HepG2 (cell line): ENCODE data around the gene OSBPL2. TPM values are rescaled to one million over a fixed set of nuclear protein-coding genes. Genes with fewer than 3 reads are reported as not detected.

Experiments used
- CENPT ChIP-seq: sonication (generic); formaldehyde crosslinking; IDR thresholded peaks from 2 replicates; pipeline ENCODE4 v1.8.0; 2022; ENCODE audit warnings: low read depth, mild to moderate bottlenecking, moderate library complexity, missing genetic modification reagents
- CHCHD3 ChIP-seq: sonication (generic); formaldehyde crosslinking; IDR thresholded peaks from 2 replicates; pipeline ENCODE4 v1.8.0; 2022; ENCODE audit warnings: mild to moderate bottlenecking, missing genetic modification reagents, moderate library complexity
- FOSL1 ChIP-seq: sonication (generic); formaldehyde crosslinking; IDR thresholded peaks from 2 replicates; pipeline ENCODE4 v1.9.0; 2021; ENCODE audit warnings: missing genetic modification reagents, borderline replicate concordance
- GATAD1 ChIP-seq: IDR thresholded peaks from 2 replicates; pipeline ENCODE4 v1.6.1; 2016; ENCODE audit warnings: missing genetic modification reagents, missing compliant biosample characterization
- HMGXB4 ChIP-seq, 2 experiments: sonication (generic) in 1 of 2; formaldehyde crosslinking in 1 of 2; IDR thresholded peaks; 2 replicates each; pipeline versions ENCODE4 v1.4.0 to v1.6.1; 2018 to 2020; ENCODE audit warnings: missing genetic modification reagents in 2 of 2, borderline replicate concordance in 1 of 2, low read depth in 1 of 2, mild to moderate bottlenecking in 1 of 2, missing biosample characterization in 1 of 2
- HNRNPL ChIP-seq: fragments of 200-400 bp; formaldehyde crosslinking; IDR thresholded peaks from 2 replicates; pipeline ENCODE4 v1.6.1; 2017; ENCODE audit warnings: mild to moderate bottlenecking, low read depth, low read length
- IRX3 ChIP-seq: sonication (generic); formaldehyde crosslinking; IDR thresholded peaks from 2 replicates; pipeline ENCODE4 v1.8.1; 2023; ENCODE audit warnings: mild to moderate bottlenecking, low read depth, missing genetic modification reagents, borderline replicate concordance
- JUND ChIP-seq: sonication (generic); formaldehyde crosslinking; IDR thresholded peaks from 2 replicates; pipeline ENCODE4 v1.8.0; 2022; ENCODE audit warnings: mild to moderate bottlenecking, missing genetic modification reagents
- LBX2 ChIP-seq: sonication (generic); formaldehyde crosslinking; IDR thresholded peaks from 2 replicates; pipeline ENCODE4 v1.5.0; 2020; ENCODE audit warnings: missing genetic modification reagents, mild to moderate bottlenecking, borderline replicate concordance
- PHF20 ChIP-seq: sonication (generic); formaldehyde crosslinking; IDR thresholded peaks from 2 replicates; pipeline ENCODE4 v1.5.0; 2020; ENCODE audit warnings: mild to moderate bottlenecking, missing genetic modification reagents
- PREB ChIP-seq: sonication (generic); formaldehyde crosslinking; IDR thresholded peaks from 2 replicates; pipeline ENCODE4 v1.4.0; 2020; ENCODE audit warnings: missing genetic modification reagents
- RNF2 ChIP-seq: fragments of 450-650 bp; conservative IDR thresholded peaks from 2 replicates; pipeline ENCODE4 v1.6.1; 2016; ENCODE audit warnings: low read depth
- RORA ChIP-seq: sonication (generic); formaldehyde crosslinking; IDR thresholded peaks from 2 replicates; pipeline ENCODE4 v1.5.0; 2020; ENCODE audit warnings: mild to moderate bottlenecking, missing genetic modification reagents, moderate library complexity
- SRSF1 ChIP-seq: fragments of 200-400 bp; formaldehyde crosslinking; optimal IDR thresholded peaks from 2 replicates; pipeline ENCODE3; 2017; ENCODE audit warnings: mild to moderate bottlenecking, low read depth, low read length, moderate library complexity
- TCF12 ChIP-seq, 2 experiments: fragments of 450-650 bp in 1 of 2; sonication (generic) in 1 of 2; formaldehyde crosslinking in 1 of 2; IDR thresholded peaks; 2 replicates each; pipeline versions ENCODE4 v1.6.1 to v1.8.0; 2017 to 2022; ENCODE audit warnings: antibody characterized with exemption in 1 of 2, mild to moderate bottlenecking in 1 of 2, missing genetic modification reagents in 1 of 2, moderate library complexity in 1 of 2
- THAP8 ChIP-seq: sonication (generic); formaldehyde crosslinking; IDR thresholded peaks from 2 replicates; pipeline ENCODE4 v1.5.1; 2020; ENCODE audit warnings: missing genetic modification reagents, mild to moderate bottlenecking, borderline replicate concordance
- ZNF274 ChIP-seq: sonication (generic); formaldehyde crosslinking; IDR thresholded peaks from 2 replicates; pipeline ENCODE4 v1.5.1; 2020; ENCODE audit warnings: mild to moderate bottlenecking, missing genetic modification reagents
- ZNF335 ChIP-seq: sonication (generic); formaldehyde crosslinking; IDR thresholded peaks from 2 replicates; pipeline ENCODE4 v1.4.0; 2020; ENCODE audit warnings: missing genetic modification reagents
- ZNF496 ChIP-seq: sonication (generic); formaldehyde crosslinking; IDR thresholded peaks from 2 replicates; pipeline ENCODE4 v1.8.1; 2023; ENCODE audit warnings: mild to moderate bottlenecking, moderate library complexity, missing genetic modification reagents; ENCODE audit not compliant: insufficient replicate concordance
- ZNF616 ChIP-seq: sonication (generic); formaldehyde crosslinking; IDR thresholded peaks from 2 replicates; pipeline ENCODE4 v1.5.0; 2020; ENCODE audit warnings: low read depth, mild to moderate bottlenecking, missing genetic modification reagents
- ZNF710 ChIP-seq: sonication (generic); formaldehyde crosslinking; IDR thresholded peaks from 2 replicates; pipeline ENCODE4 v1.5.0; 2020; ENCODE audit warnings: mild to moderate bottlenecking, missing genetic modification reagents, borderline replicate concordance
- ZSCAN30 ChIP-seq: sonication (generic); formaldehyde crosslinking; IDR thresholded peaks from 2 replicates; pipeline ENCODE4 v1.5.0; 2020; ENCODE audit warnings: mild to moderate bottlenecking, missing genetic modification reagents
- ZZZ3 ChIP-seq: sonication (generic); formaldehyde crosslinking; IDR thresholded peaks from 2 replicates; pipeline ENCODE4 v1.4.0; 2020; ENCODE audit warnings: missing genetic modification reagents, mild to moderate bottlenecking, borderline replicate concordance
- polyA plus RNA-seq, 8 experiments: library from polyadenylated mRNA; depleted of rRNA in 3 of 8; stranded (reverse) in 7 of 8; unstranded in 1 of 8; fragments of >200 nt; fragmentation: Illumina TruSeq in 4 of 8; extraction: Trizol in 4 of 8; gene quantifications; 2 replicates each; pipeline versions ENCODE4 v1.2.1 to v1.2.3, GENCODE V29; 2011 to 2016; ENCODE audit warnings: low read depth in 4 of 8, missing spikeins in 1 of 8, mixed read lengths in 1 of 8; ENCODE audit not compliant: insufficient read depth in 1 of 8
- total RNA-seq, 5 experiments: library from RNA; depleted of rRNA; stranded (reverse); fragments of >200 nt; fragmentation: Illumina TruSeq; extraction: Trizol; gene quantifications; 2 replicates each; pipeline ENCODE4 v1.2.3, GENCODE V29; 2016; ENCODE audit warnings: low read depth in 1 of 5

OSBPL2 gene
- total and polyA plus RNA-seq, 2 of the 13 experiments (the other 11 are each of a cell fraction or from before 2014, with no cell fraction given): 18.5 to 37.4 TPM

GRCh38 chr20:62238569-62239277 is 402 bp downstream of the OSBPL2 start (continued):
- TF ChIP-seq LBX2 (CRISPR knock-in tag): peak; percentile 73; the same call in 1 of the 2 replicates
- TF ChIP-seq FOSL1 (CRISPR knock-in tag): no peak
- 0 out of 2 replicates have a peak, but pooled peaks have one; percentile 33 for TF ChIP-seq IRX3 (CRISPR knock-in tag)
- no peak for TF ChIP-seq GATAD1
- TF ChIP-seq ZZZ3 (CRISPR knock-in tag): no peak
- no peak for TF ChIP-seq SRSF1
- no peak for TF ChIP-seq ZNF496 (CRISPR knock-in tag)
- TF ChIP-seq HNRNPL: no peak
- TF ChIP-seq TCF12 (IDR thresholded peaks at IDR 0.05): no peak
- TF ChIP-seq TCF12 (CRISPR knock-in tag; IDR thresholded peaks at IDR 0.05): no peak; the same call in 1 of the 2 replicates
- peak in 1 of 2 experiments; percentile 41; a peak in 1 of 4 replicates for TF ChIP-seq HMGXB4 (CRISPR knock-in tag; IDR thresholded peaks at IDR 0.05; ENCODE audit: borderline replicate concordance in 1 of 2, low read depth in 1 of 2)
- TF ChIP-seq ZSCAN30 (CRISPR knock-in tag): no peak
- peak; percentile 53 for TF ChIP-seq CHCHD3 (CRISPR knock-in tag)
- TF ChIP-seq CENPT (CRISPR knock-in tag): 0 out of 2 replicates have a peak, but pooled peaks have one; percentile 28
- TF ChIP-seq RORA: no peak
- no peak for TF ChIP-seq THAP8
- TF ChIP-seq RNF2: no peak
- no peak for TF ChIP-seq PHF20
- no peak for TF ChIP-seq PREB
- peak; percentile 78 for TF ChIP-seq ZNF710 (CRISPR knock-in tag)
- TF ChIP-seq JUND: no peak
- TF ChIP-seq ZNF616 (CRISPR knock-in tag): 0 out of 2 replicates have a peak, but pooled peaks have one; percentile 37
- no peak for TF ChIP-seq ZNF335 (CRISPR knock-in tag)
- TF ChIP-seq ZNF274 (CRISPR knock-in tag): no peak
